B cell (primary cell): Measurements from ENCODE around the gene CERK.

Experiments used
- CTCF ChIP-seq: fragments of 200-600 bp; IDR thresholded peaks from one replicate; pipeline ENCODE4 v1.8.0; 2022; ENCODE audit warnings: antibody characterized with exemption, mild to moderate bottlenecking
- EZH2 ChIP-seq: IDR thresholded peaks from 2 replicates; pipeline ENCODE4 v1.6.1; 2012; ENCODE audit warnings: borderline replicate concordance, low read depth, mild to moderate bottlenecking, moderate library complexity, low read length; ENCODE audit not compliant: insufficient read depth, poor library complexity, severe bottlenecking

DNA sequence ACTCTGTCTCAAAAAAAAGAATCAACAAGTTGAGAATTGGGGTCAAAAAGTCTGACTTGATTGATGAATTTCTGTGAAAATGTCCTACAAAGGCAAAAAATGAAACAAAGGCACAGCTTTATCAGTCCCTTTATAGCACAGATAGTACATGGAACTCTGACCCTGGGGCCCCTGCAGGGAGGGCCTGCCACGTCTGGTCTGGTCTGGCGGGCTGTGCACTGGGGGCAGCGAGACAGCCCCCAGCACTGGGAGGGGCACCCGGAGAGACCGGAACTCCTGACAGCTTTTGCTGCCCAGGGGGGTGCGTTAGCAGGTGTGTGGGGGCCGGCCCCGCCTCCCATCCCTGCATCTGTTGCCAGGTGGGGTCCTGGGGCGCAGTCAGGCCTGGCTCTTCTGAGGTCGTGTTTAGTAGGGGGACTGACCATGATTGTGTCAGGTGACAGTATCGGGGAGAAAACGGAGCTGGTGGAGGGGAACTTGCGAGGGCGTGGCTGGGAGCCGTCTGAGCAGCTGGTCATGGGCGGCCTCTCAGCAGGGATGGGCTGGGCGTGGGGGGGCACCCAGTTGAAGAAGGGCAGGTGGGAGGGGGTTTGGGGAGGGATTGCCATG lies 66.1 kb downstream of the CERK start:
- no peak for TF ChIP-seq EZH2
- TF ChIP-seq CTCF, result no peak
